PC-3 (cell line): Measurements from ENCODE around the gene BAIAP2.

ENCODE experiments used
- CTCF ChIP-seq: fragments of 300-600 bp; sonication (generic); conservative IDR thresholded peaks from 2 replicates; pipeline ENCODE4 v1.5.1; 2017; ENCODE audit warnings: antibody characterized with exemption, low read depth, mild to moderate bottlenecking, low read length
- EZH2 ChIP-seq: fragments of 300-600 bp; sonication (generic); IDR thresholded peaks from one replicate; pipeline ENCODE4 v1.6.1; 2017; ENCODE audit warnings: antibody characterized with exemption, mild to moderate bottlenecking, low read length; ENCODE audit not compliant: unreplicated experiment

- TF ChIP-seq CTCF: no peak
- no peak for TF ChIP-seq EZH2
Measured at GRCh38 chr17:80989586-80989913, 45.4 kb upstream of the BAIAP2 start.
